K562 (cell line): Measurements from ENCODE around the gene PLXND1. TPM values are rescaled to one million over a fixed set of nuclear protein-coding genes. Genes with fewer than 3 reads are reported as not detected.

ENCODE experiments used
- ADNP ChIP-seq: fragments of 200-800 bp; sonication (Bioruptor generic); IDR thresholded peaks from 2 replicates; pipeline ENCODE4 v1.6.1; 2016; ENCODE audit warnings: missing genetic modification characterization, missing compliant biosample characterization
- BCOR ChIP-seq: fragments of 450-650 bp; IDR thresholded peaks from 2 replicates; pipeline ENCODE4 v1.6.1; 2016
- BRCA1 ChIP-seq, 2 experiments: fragments of 450-650 bp in 1 of 2; sonication (generic) in 1 of 2; formaldehyde crosslinking in 1 of 2; IDR thresholded peaks; 2 replicates each; pipeline versions ENCODE4 v1.5.0 to v1.6.1; 2017 to 2020; ENCODE audit warnings: mild to moderate bottlenecking in 1 of 2, missing genetic modification reagents in 1 of 2
- CREB1 ChIP-seq, 2 experiments: sonication (generic) in 1 of 2; formaldehyde crosslinking in 1 of 2; IDR thresholded peaks; 2 replicates each; pipeline versions ENCODE4 v1.6.1 to v1.8.0; 2012 to 2022; ENCODE audit warnings: inconsistent platforms in 1 of 2, mild to moderate bottlenecking in 1 of 2, missing genetic modification reagents in 1 of 2, moderate library complexity in 1 of 2
- MLX ChIP-seq, 2 experiments: fragments of 450-650 bp in 1 of 2; sonication (generic) in 1 of 2; formaldehyde crosslinking; conservative IDR thresholded peaks; 2 replicates each; pipeline versions ENCODE4 v1.4.0 to v1.8.1; 2020 to 2022; ENCODE audit warnings: mild to moderate bottlenecking in 1 of 2, missing genetic modification reagents in 1 of 2
- NFIX ChIP-seq: fragments of 250-450 bp; sonication (Bioruptor Pico); IDR thresholded peaks from 2 replicates; pipeline ENCODE4 v1.4.0; 2020; ENCODE audit warnings: low read depth, mild to moderate bottlenecking, moderate library complexity
- RHOXF2B ChIP-seq: fragments of 250-450 bp; sonication (Bioruptor Pico); conservative IDR thresholded peaks from 2 replicates; pipeline ENCODE4 v1.5.1; 2021
- SMARCC2 ChIP-seq: fragments of 450-650 bp; IDR thresholded peaks from 2 replicates; pipeline ENCODE4 v1.6.1; 2017; ENCODE audit warnings: antibody characterized with exemption, moderate library complexity, mild to moderate bottlenecking, low read depth
- polyA plus RNA-seq, 8 experiments: library from polyadenylated mRNA; depleted of rRNA in 4 of 8; stranded (reverse) in 5 of 8; unstranded in 3 of 8; fragments of >200 nt; fragmentation: Nextera tagmentation in 2 of 8; fragmentation: Illumina TruSeq in 1 of 8; extraction: Ambion mirVana in 2 of 8; extraction: Trizol in 1 of 8; gene quantifications; 2 replicates each; pipeline versions ENCODE4 v1.2.1 to v1.2.3, GENCODE V29; 2011 to 2014; ENCODE audit warnings: inconsistent platforms in 1 of 8, missing spikeins in 1 of 8
- total RNA-seq, 7 experiments: library from RNA; depleted of rRNA in 6 of 7; stranded (reverse); fragments of >200 nt in 6 of 7; fragmentation: Illumina TruSeq in 2 of 7; extraction: Trizol in 2 of 7; gene quantifications; 2 replicates each; pipeline versions ENCODE4 v1.2.1 to v1.2.3, GENCODE V29; 2011 to 2021; ENCODE audit warnings: low replicate concordance in 1 of 7
- TF ChIP-seq, protein P1 (sequence below): fragments of 250-450 bp; sonication (Bioruptor Pico); IDR thresholded peaks from 2 replicates; pipeline ENCODE4 v1.9.0; 2021; ENCODE audit warnings: mild to moderate bottlenecking
- TF ChIP-seq, protein P2 (sequence below): fragments of 200-400 bp; formaldehyde crosslinking; IDR thresholded peaks from 2 replicates; pipeline ENCODE4 v1.6.1; 2017; ENCODE audit warnings: mild to moderate bottlenecking, low read depth, low read length, moderate library complexity
- TF ChIP-seq, protein P3 (sequence below), 2 experiments: fragments of 250-450 bp in 1 of 2; fragments of 450-650 bp in 1 of 2; sonication (Bioruptor Pico) in 1 of 2; IDR thresholded peaks; 2 replicates each; pipeline versions ENCODE4 v1.6.1 to v1.8.0; 2016 to 2021; ENCODE audit warnings: mild to moderate bottlenecking in 2 of 2, moderate library complexity in 2 of 2, missing compliant biosample characterization in 1 of 2, missing genetic modification characterization in 1 of 2

Gene PLXND1
- total and polyA plus RNA-seq, 9 of the 15 experiments (the other 6 are each of a cell fraction or from before 2014, with no cell fraction given), result 0.34 to 28.8 (median 14.0) TPM

DNA sequence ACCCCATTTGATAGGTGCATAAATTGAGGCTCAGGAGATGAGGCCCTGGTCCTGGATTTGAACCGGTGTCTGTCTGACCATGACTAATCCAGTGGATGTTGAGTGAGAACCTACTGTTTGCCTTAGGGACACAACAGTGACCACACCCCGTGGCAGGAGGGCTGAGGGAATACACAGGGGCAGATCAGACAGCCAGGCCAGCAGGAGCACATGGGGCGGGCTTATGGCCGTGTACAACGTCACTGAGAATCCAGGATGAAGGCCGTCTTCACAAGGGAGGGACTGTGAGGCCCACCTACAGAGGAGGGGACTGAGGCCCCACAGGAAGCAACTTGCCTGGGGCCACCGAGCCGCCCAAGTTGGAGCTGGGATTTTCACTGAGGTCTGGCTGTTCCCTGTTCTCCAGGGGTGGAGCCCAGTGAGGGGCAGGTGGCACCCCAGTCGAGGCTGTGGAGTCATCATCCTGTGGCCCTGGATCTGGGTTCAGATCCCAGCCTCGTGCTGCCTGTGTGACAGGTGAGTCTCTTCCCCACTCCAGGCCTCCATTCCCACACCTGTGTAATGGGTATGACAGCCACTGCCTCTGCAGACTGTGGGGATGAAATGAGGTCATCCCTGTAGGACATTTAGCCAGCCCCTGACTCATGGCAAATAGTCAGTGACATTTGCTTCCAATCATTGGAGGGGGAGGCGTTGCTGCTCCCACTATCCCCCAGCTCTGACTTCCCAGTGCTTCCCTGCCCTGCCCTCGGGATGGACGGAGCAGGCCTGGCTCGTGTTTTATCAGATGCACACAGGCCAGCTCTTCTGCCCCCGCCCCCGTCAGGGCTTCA lies 6.3 kb upstream of the PLXND1 start (continued):
- TF ChIP-seq BRCA1 (IDR thresholded peaks at IDR 0.05) (no peak), BRCA1 (CRISPR knock-in tag; IDR thresholded peaks at IDR 0.05) (no peak), SMARCC2 (no peak), BCOR (peak; percentile 41; the same call in 1 of the 2 replicates), RHOXF2B (no peak), MLX (CRISPR knock-in tag; conservative IDR thresholded peaks at IDR 0.05) (no peak), NFIX (CRISPR knock-in tag) (no peak), CREB1 (IDR thresholded peaks at IDR 0.05) (no peak), CREB1 (CRISPR knock-in tag; IDR thresholded peaks at IDR 0.05) (no peak), ADNP (tag) (peak; percentile 21; the same call in 1 of the 2 replicates)
- TF ChIP-seq, protein P1, sequence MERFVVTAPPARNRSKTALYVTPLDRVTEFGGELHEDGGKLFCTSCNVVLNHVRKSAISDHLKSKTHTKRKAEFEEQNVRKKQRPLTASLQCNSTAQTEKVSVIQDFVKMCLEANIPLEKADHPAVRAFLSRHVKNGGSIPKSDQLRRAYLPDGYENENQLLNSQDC (CRISPR knock-in tag), result no peak
- TF ChIP-seq, protein P2, sequence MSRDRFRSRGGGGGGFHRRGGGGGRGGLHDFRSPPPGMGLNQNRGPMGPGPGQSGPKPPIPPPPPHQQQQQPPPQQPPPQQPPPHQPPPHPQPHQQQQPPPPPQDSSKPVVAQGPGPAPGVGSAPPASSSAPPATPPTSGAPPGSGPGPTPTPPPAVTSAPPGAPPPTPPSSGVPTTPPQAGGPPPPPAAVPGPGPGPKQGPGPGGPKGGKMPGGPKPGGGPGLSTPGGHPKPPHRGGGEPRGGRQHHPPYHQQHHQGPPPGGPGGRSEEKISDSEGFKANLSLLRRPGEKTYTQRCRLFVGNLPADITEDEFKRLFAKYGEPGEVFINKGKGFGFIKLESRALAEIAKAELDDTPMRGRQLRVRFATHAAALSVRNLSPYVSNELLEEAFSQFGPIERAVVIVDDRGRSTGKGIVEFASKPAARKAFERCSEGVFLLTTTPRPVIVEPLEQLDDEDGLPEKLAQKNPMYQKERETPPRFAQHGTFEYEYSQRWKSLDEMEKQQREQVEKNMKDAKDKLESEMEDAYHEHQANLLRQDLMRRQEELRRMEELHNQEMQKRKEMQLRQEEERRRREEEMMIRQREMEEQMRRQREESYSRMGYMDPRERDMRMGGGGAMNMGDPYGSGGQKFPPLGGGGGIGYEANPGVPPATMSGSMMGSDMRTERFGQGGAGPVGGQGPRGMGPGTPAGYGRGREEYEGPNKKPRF, result no peak
- TF ChIP-seq, protein P3, sequence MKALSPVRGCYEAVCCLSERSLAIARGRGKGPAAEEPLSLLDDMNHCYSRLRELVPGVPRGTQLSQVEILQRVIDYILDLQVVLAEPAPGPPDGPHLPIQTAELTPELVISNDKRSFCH (CRISPR knock-in tag; IDR thresholded peaks at IDR 0.05), result no peak
- TF ChIP-seq, protein P3 (tag; IDR thresholded peaks at IDR 0.05), result no peak
